Lower leg skin (tissue), 4 donors: Measurements from ENCODE around the gene AEBP1. TPM values are rescaled to one million over a fixed set of nuclear protein-coding genes. Genes with fewer than 3 reads are reported as not detected.

Experiments
- DNase-seq, 2 donors: peaks; one replicate each; pipeline ENCODE4 v3.0.0-alpha.2; 2019; ENCODE audit warnings: low spot score in 2 of 2
- H3K4me3 ChIP-seq: fragments of 200-600 bp; sonication (generic); 2 replicates; pipeline ENCODE4 v1.5.1; 2017; ENCODE audit warnings: mild to moderate bottlenecking, low read depth; ENCODE audit not compliant: poor library complexity, severe bottlenecking
- CTCF ChIP-seq, 3 donors: fragments of 450-650 bp; IDR thresholded peaks; one replicate each; pipeline ENCODE4 v1.5.1; 2016; ENCODE audit warnings: antibody characterized with exemption in 3 of 3, mild to moderate bottlenecking in 3 of 3, moderate library complexity in 2 of 3
- POLR2A ChIP-seq, 2 donors: fragments of 450-650 bp; IDR thresholded peaks; one replicate each; pipeline ENCODE4 v1.6.1; 2016 to 2017; ENCODE audit warnings: antibody characterized with exemption in 2 of 2, mild to moderate bottlenecking in 1 of 2, moderate library complexity in 1 of 2
- WGBS, 2 donors: methylation state at CpG; one replicate each; pipeline ENCODE4 v1.1.5; 2018; 5-methylcytosine and 5-hydroxymethylcytosine counted together
- intact Hi-C: fragments of 100-400 bp; cut with DNase I; formaldehyde crosslinking; loops from one replicate; pipeline ENCODE4 v1.15.0; 2023; ENCODE audit warnings: low total_unique reads
- total RNA-seq, 4 donors: library from RNA; depleted of rRNA; stranded (reverse); fragments of >200 nt; gene quantifications; one replicate each; pipeline ENCODE4 v1.1.0, GENCODE V29; 2016

The AEBP1 gene
- total RNA-seq, 4 donors from 2014 or later, result 52.6 to 134 (median 54.6) TPM

DNA sequence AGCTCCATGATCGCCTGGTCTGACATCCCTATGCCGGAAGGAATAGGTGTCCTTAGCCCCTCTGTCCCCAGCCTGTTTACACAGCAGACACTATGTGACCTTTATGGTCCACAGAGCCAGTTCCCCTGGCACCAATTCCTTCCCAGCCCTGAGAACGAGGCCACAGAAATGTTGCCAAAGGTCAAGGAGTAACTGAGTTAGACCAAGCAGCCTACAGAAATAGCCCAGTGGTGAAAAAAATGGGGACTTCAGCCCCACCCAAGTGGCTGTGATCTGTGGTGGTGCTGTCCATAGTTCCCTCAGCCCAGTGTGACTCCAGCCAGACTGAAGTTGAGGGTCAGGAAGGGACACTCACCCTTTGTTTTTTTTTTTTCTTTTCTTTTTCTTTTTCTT lies 41.2 kb upstream of the AEBP1 start:
- TF ChIP-seq POLR2A (IDR thresholded peaks at IDR 0.05), result no peak
- no peak for TF ChIP-seq CTCF (IDR thresholded peaks at IDR 0.05)
- 67 to 69% methylated on average over 3 of the region's 3 CpGs for WGBS, 2 donors
- H3K4me3 ChIP-seq, result no peak overlapping the region
- intact Hi-C loops, result no loop called here
- DNase-seq, result peak in 1 of 2 donors; percentile 68

GRCh38 chr7:44063547-44063893 lies 40.6 kb upstream of the AEBP1 start:
- intact Hi-C loops, result no loop called here
- 46 to 70% methylated on average over 10 of the region's 10 CpGs for WGBS, 2 donors
- no peak overlapping the region for H3K4me3 ChIP-seq
- no peak for TF ChIP-seq CTCF (IDR thresholded peaks at IDR 0.05)
- DNase-seq, result peak in 1 of 2 donors; percentile 70

- intact Hi-C loops, result no loop called here
- DNase-seq, result peak in 1 of 2 donors; percentile 82
- TF ChIP-seq POLR2A (IDR thresholded peaks at IDR 0.05) (no peak), CTCF (IDR thresholded peaks at IDR 0.05) (no peak)
- 41 to 49% methylated on average over 14 to 16 of the region's 16 CpGs for WGBS, 2 donors
- H3K4me3 ChIP-seq, result no peak overlapping the region
Measured at GRCh38 chr7:44063894-44064651, 40.1 kb upstream of the AEBP1 start.

DNA sequence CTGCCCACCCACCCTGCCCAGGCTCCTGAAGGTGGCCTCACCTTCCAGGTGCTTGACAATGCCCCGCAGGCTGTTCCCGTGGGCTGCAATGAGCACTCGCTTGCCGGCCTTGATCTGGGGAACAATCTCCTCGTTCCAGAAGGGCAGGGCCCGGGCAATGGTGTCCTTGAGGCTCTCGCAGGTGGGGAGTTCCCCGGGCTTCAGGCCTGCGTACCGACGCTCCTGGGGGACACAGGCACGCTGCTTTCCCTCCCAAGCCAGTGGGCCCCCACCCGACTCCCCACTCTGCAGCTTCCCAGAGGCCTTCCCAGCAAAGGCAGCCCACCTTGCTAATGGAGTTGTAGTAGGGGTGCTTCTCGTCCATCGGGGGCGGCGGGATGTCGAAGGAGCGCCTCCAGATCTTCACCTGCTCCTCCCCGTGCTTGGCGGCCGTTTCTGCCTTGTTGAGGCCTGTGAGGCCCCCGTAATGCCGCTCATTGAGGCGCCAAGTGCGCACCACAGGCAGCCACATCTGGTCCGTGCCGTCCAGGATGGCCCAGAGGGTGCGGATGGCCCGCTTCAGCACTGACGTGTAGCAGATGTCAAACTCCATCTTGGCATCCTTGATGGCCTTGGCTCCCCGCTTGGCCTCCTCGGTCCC lies 39.2 kb upstream of the AEBP1 start:
- no peak overlapping the region for H3K4me3 ChIP-seq
- TF ChIP-seq CTCF (IDR thresholded peaks at IDR 0.05) (no peak), POLR2A (IDR thresholded peaks at IDR 0.05) (no peak)
- peak in 1 of 2 donors; percentile 80 for DNase-seq
- intact Hi-C loops, result no loop called here
- 19 to 23% methylated on average over 26 of the region's 33 CpGs for WGBS, 2 donors

DNA sequence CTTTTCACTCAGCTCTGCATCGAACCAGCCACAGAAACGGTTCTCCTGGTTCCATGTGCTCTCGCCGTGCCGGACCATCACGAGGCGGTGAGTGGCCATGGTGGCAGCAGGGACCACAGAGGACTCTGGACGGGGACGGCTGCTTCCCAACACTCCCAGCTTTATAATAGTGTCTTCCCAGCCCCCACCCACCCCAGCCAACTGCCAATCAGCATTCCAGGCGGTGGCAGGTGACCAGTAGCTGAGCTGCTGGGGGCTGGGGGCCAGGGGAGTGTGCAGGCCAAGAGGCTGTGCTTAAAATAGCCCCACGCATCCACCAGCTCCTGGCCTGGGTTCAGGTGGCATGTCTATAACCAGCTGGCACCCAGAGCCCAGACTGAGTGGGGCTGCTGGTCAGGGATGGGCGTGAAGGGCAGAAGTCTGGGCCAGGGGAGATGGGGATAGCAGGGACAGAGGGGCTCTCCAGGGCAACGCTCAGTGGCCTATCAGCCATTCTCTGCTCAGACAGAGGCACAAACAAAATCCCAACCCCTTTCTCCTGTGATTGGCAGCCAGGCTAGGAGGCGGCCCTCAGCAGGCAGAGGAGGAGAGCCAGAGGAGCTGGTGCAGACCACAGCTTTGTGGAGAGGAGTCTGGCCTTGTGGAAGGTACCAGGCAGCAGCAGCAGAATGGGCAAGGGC lies 38.6 kb upstream of the AEBP1 start, which contains the start of gene PGAM2:
TSS of gene PGAM2 (minus strand) at position 137 of the 680 bp plus-strand sequence. CDS start at position 99, 38 bp downstream.
- TF ChIP-seq POLR2A (IDR thresholded peaks at IDR 0.05) (no peak), CTCF (IDR thresholded peaks at IDR 0.05) (no peak)
- H3K4me3 ChIP-seq, result no peak within 1 kb of the TSS
- intact Hi-C loops, result no loop called here
- 17 to 30% methylated on average over 13 to 14 of the region's 14 CpGs for WGBS, 2 donors
- no peak for DNase-seq
